ENCODE results near the gene PAPSS1. TPM values are rescaled to one million over a fixed set of nuclear protein-coding genes. Genes with fewer than 3 reads are reported as not detected.

The PAPSS1 gene
- total and polyA plus RNA-seq, 9 of the 15 experiments (the other 6 are each of a cell fraction or from before 2014, with no cell fraction given): 21.1 to 53.9 (median 41.9) TPM

GRCh38 chr4:107578321-107578720 lies 141.7 kb downstream of the PAPSS1 start:
- Histone ChIP-seq H3K4me3 (no peak overlapping the region), H4K20me1 (replicated peaks; ENCODE audit: control insufficient read depth, insufficient read depth, low read length) (no peaks in the 10 kb centered on the region), H2AFZ (ENCODE audit: low read depth, low read length) (no peak overlapping the region), H3K36me3 (ENCODE audit: control insufficient read depth, insufficient read depth, low read length) (no peaks in the 10 kb centered on the region), H3K9me1 (ENCODE audit: control insufficient read depth, insufficient read depth, low read length) (no peaks in the 10 kb centered on the region), H3K9me3 (replicated peaks; ENCODE audit: control insufficient read depth, insufficient read depth, low read depth, low read length) (no peaks in the 10 kb centered on the region), H3K4me1 (replicated peaks in 1 of 2; ENCODE audit: control insufficient read depth in 2 of 2, insufficient read depth in 2 of 2, low read length in 2 of 2) (peaks cover 0 to 3% of the 10 kb centered on the region in 2 experiments; a peak in 1 of 5 replicates), H3K27ac (ENCODE audit: extremely low read depth, low read depth, low read length) (no peak overlapping the region), H3K9ac (ENCODE audit: insufficient read depth in 1 of 2, low read depth in 2 of 2, low read length in 2 of 2) (no peak overlapping the region), H3K27me3 (ENCODE audit: control insufficient read depth in 2 of 2, insufficient read depth in 2 of 2, low read length in 2 of 2) (peaks cover 0 to 5% of the 10 kb centered on the region in 2 experiments; a peak in 2 of 5 replicates), H3K4me2 (ENCODE audit: insufficient read depth, low read length) (no peak overlapping the region), H3K79me2 (ENCODE audit: control insufficient read depth, insufficient read depth, low read length) (no peaks in the 10 kb centered on the region)
- in situ Hi-C loops (cut with MboI): loop anchor here (5.0 kb wide), 1 partner anchor 159 kb away; no protein-coding TSS in a partner anchor
- DNase-seq (ENCODE audit: extremely low read depth in 1 of 4, low spot score in 3 of 4): no peak
- ATAC-seq: no peak
- intact Hi-C loops (cut with micrococcal nuclease): loop anchor here (2.0 kb wide), 2 partner anchors 88 to 334 kb away; no protein-coding TSS in a partner anchor
- no peak for FAIRE-seq
- POLR2A ChIA-PET: interaction anchor here (0.6 kb wide), 1 partner anchor 23 kb away, joined by 5 read pairs; no protein-coding TSS in a partner anchor
- CTCF ChIA-PET (ENCODE audit: low intra/inter-chr PET ratio): interaction anchor here (0.7 kb wide), 1 partner anchor 162 kb away, joined by 4 read pairs; no protein-coding TSS in a partner anchor
- no TSS peak for BruUV-seq (replicated peaks)
- 0% methylated on average over 2 of the region's 2 CpGs for WGBS (ENCODE audit: insufficient coverage, low coverage, missing lambda C conversion rate)
- TF ChIP-seq U2AF2 (optimal IDR thresholded peaks at IDR 0.05; ENCODE audit: low read depth, low read length) (no peak), HIVEP1 (CRISPR knock-in tag; IDR thresholded peaks at IDR 0.05) (no peak), ZNF232 (CRISPR knock-in tag; IDR thresholded peaks at IDR 0.05) (no peak), MBD1 (CRISPR knock-in tag; IDR thresholded peaks at IDR 0.05) (no peak), ZNF436 (CRISPR knock-in tag; IDR thresholded peaks at IDR 0.05) (no peak), ATF6 (CRISPR knock-in tag; IDR thresholded peaks at IDR 0.05) (no peak), ATF1 (CRISPR knock-in tag; IDR thresholded peaks at IDR 0.05) (no peak), ATF1 (tag; IDR thresholded peaks at IDR 0.05) (no peak), SRF (CRISPR knock-in tag; IDR thresholded peaks at IDR 0.05) (no peak), ZKSCAN3 (CRISPR knock-in tag; IDR thresholded peaks at IDR 0.05) (no peak), ZFP91 (CRISPR knock-in tag; IDR thresholded peaks at IDR 0.05) (no peak), SMAD2 (IDR thresholded peaks at IDR 0.05; ENCODE audit: low read depth, low read length) (no peak), NR2F6 (CRISPR knock-in tag; IDR thresholded peaks at IDR 0.05) (no peak), HOXB6 (CRISPR knock-in tag; IDR thresholded peaks at IDR 0.05; ENCODE audit: borderline replicate concordance) (no peak), MECOM (CRISPR knock-in tag; IDR thresholded peaks at IDR 0.05) (no peak), ZBTB33 (CRISPR knock-in tag; IDR thresholded peaks at IDR 0.05) (no peak), NELFE (IDR thresholded peaks at IDR 0.05; ENCODE audit: insufficient read depth, insufficient read length) (no peak)

Measured in K562 (cell line).